Transverse colon (tissue), 3 donors: ENCODE results near the gene ATF7IP2.
"Not testable (repeated sequence)": the region's sequence is repeated elsewhere in the genome, so short reads cannot be mapped to it uniquely, and the experiment has no call there.

Experiments
- CTCF ChIP-seq, 5 experiments: fragments of 200-600 bp in 3 of 5; fragments of 450-650 bp in 2 of 5; sonication (generic) in 3 of 5; IDR thresholded peaks; 1 replicate in 2 of 5; 2 replicates in 3 of 5; pipeline ENCODE4 v1.5.1; 2016 to 2017; ENCODE audit warnings: antibody characterized with exemption in 5 of 5, inconsistent platforms in 3 of 5, mild to moderate bottlenecking in 2 of 5, moderate library complexity in 1 of 5
- EP300 ChIP-seq: sonication (generic); formaldehyde crosslinking; IDR thresholded peaks from one replicate; pipeline ENCODE4 v1.6.1; 2017; ENCODE audit warnings: antibody characterized with exemption, low read depth

GRCh38 chr16:10452208-10453158 lies 66.6 kb downstream of the ATF7IP2 start:
- not testable (repeated sequence) for TF ChIP-seq EP300; CTCF (IDR thresholded peaks at IDR 0.05)
